Measurements from ENCODE around the gene FAM118B. TPM values are rescaled to one million over a fixed set of nuclear protein-coding genes. Genes with fewer than 3 reads are reported as not detected.

Gene FAM118B
- total and polyA plus RNA-seq, 2 of the 8 experiments (the other 6 are each of a cell fraction or from before 2014, with no cell fraction given): 25.3 to 48.3 TPM

DNA sequence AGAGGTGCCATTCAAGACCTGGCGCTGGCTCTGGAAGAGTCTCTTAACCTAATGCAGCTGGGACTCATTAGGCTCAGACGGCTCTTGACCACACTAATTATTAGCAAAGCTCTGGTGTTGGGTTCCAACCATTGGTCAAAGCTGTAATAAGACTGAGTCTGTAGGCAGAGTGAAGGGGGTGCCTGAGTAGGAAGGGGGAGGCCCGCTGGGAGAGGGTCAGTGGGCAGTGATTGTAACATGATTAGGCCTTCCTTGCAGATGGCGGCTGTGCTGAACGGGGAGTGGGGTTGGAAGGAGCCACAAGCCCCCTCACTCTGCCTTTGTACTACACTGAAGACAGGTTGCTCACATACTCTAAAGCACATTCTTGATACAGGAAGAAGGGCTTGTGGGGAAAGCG, 51.9 kb downstream of the FAM118B start:
- Histone ChIP-seq H2AFZ (ENCODE audit: low read length) (no peak overlapping the region), H3K79me1 (ENCODE audit: low read depth, low read length) (no peaks in the 10 kb centered on the region; the same call in 1 of the 2 replicates), H2BK120ac (replicated peaks; ENCODE audit: low read depth, low read length) (no peak overlapping the region), H3K4me2 (ENCODE audit: insufficient read depth in 1 of 2, low read depth in 2 of 2, low read length in 2 of 2) (no peak overlapping the region), H4K8ac (ENCODE audit: extremely low read depth, insufficient read depth, low read length) (peak overlapping the region; percentile 36; the same call in 1 of the 2 replicates), H3K4me3 (ENCODE audit: extremely low read depth in 1 of 4, insufficient read depth in 2 of 4, low read depth in 3 of 4, low read length in 4 of 4) (no peak overlapping the region), H3K23me2 (ENCODE audit: low read depth, low read length) (peaks cover 3% of the 10 kb centered on the region; the same call in 1 of the 2 replicates), H2BK12ac (ENCODE audit: low read depth, low read length) (no peak overlapping the region), H3K27me3 (replicated peaks in 1 of 4; ENCODE audit: control insufficient read depth in 3 of 4, extremely low read depth in 1 of 4, insufficient read depth in 3 of 4, low read length in 3 of 4) (no peaks in the 10 kb centered on the region), H4K91ac (replicated peaks; ENCODE audit: insufficient read length, low read length) (no peak overlapping the region), H3K14ac (ENCODE audit: insufficient read length) (no peak overlapping the region), H3K4ac (replicated peaks; ENCODE audit: insufficient read length, low read depth, low read length) (no peak overlapping the region), H2BK5ac (ENCODE audit: low read depth, low read length) (no peak overlapping the region), H3K23ac (ENCODE audit: insufficient read length) (no peak overlapping the region), H3K4me1 (replicated peaks in 1 of 4; ENCODE audit: control insufficient read depth in 3 of 4, insufficient read depth in 4 of 4, low read length in 3 of 4) (peaks cover 0 to 3% (median 2%) of the 10 kb centered on the region in 4 experiments; a peak in 1 of 7 replicates), H3K56ac (replicated peaks; ENCODE audit: insufficient read length, low read depth, low read length) (no peak overlapping the region), H3K79me2 (ENCODE audit: control insufficient read depth in 1 of 2, insufficient read depth in 2 of 2, low read length in 2 of 2) (peaks cover 0 to 15% of the 10 kb centered on the region in 2 experiments; a peak in 2 of 4 replicates), H2BK20ac (ENCODE audit: low read length) (no peak overlapping the region), H3K18ac (ENCODE audit: extremely low read depth, low read length) (no peak overlapping the region), H3K27ac (ENCODE audit: low read depth, low read length) (no peak overlapping the region), H2AK5ac (ENCODE audit: low read depth, low read length) (no peak overlapping the region), H2BK15ac (ENCODE audit: low read length) (no peak overlapping the region), H3K9ac (replicated peaks in 1 of 4; ENCODE audit: extremely low read depth in 1 of 4, low read depth in 3 of 4, low read length in 3 of 4) (no peak overlapping the region), H3K9me3 (ENCODE audit: insufficient read depth in 2 of 2, low read depth in 1 of 2, low read length in 1 of 2) (no peaks in the 10 kb centered on the region), H4K5ac (ENCODE audit: insufficient read length, low read depth, low read length) (no peak overlapping the region), H3K36me3 (ENCODE audit: control insufficient read depth in 2 of 4, insufficient read depth in 4 of 4, low read length in 3 of 4) (peaks cover 39 to 61% (median 51%) of the 10 kb centered on the region in 4 experiments), H4K20me1 (replicated peaks in 1 of 2; ENCODE audit: control insufficient read depth in 1 of 2, insufficient read depth in 2 of 2, low read length in 2 of 2) (peaks cover 2 to 8% of the 10 kb centered on the region in 2 experiments)
- ChIA-PET POLR2A (ENCODE audit: partially characterized antibody) (interaction anchor here (0.9 to 5.9 kb wide), 9 partner anchors 9 to 143 kb away, joined by 3 to 43 read pairs (median 11); partner anchors contain the start of genes FAM118B, RPUSD4 and TIRAP), CTCF (ENCODE audit: partially characterized antibody) (interaction anchor here (1.1 kb wide), 1 partner anchor 44 kb away, joined by 3 read pairs; no protein-coding TSS in a partner anchor)
- DNase-seq (ENCODE audit: low read depth in 1 of 2, low spot score in 2 of 2): no peak
- WGBS, 2 experiments (ENCODE audit: extremely low coverage in 1 of 2, insufficient coverage in 1 of 2, insufficient read length in 1 of 2, insufficient replicate concordance in 2 of 2, low coverage in 1 of 2, low lambda C conversion rate in 2 of 2, missing lambda C conversion rate in 1 of 2): 86% methylated on average over 6 of the region's 6 CpGs; no CpG with 5 or more reads in 1 of the 2 experiments
- TF ChIP-seq BACH1 (IDR thresholded peaks at IDR 0.05; ENCODE audit: low read length) (no peak), NRF1 (IDR thresholded peaks at IDR 0.05; ENCODE audit: low read depth, low read length) (no peak), POLR2A (IDR thresholded peaks at IDR 0.05; ENCODE audit: control extremely low read depth in 1 of 2, low read depth in 2 of 2, low read length in 2 of 2) (peak in 1 of 2 experiments; percentile 13; a peak in 1 of 3 replicates), EGR1 (IDR thresholded peaks at IDR 0.05; ENCODE audit: borderline replicate concordance, low read depth, low read length) (no peak), JUND (IDR thresholded peaks at IDR 0.05; ENCODE audit: low read length) (no peak), POLR2AphosphoS5 (IDR thresholded peaks at IDR 0.05; ENCODE audit: low read depth, low read length) (peak; percentile 72), CBX5 (IDR thresholded peaks at IDR 0.05; ENCODE audit: low read depth, low read length) (no peak)
- no peak for FAIRE-seq
